HG03103 (cell line): ENCODE results near the gene MARVELD2.
"Not testable (repeated sequence)": the region's sequence is repeated elsewhere in the genome, so short reads cannot be mapped to it uniquely, and the experiment has no call there.

Experiments
- ATAC-seq: cut with Tn5 transposase; IDR thresholded peaks from one replicate; pipeline ENCODE4 v1.9.1; 2021; ENCODE audit warnings: low read depth; ENCODE audit not compliant: unreplicated experiment

MARVELD2 gene, protein sequence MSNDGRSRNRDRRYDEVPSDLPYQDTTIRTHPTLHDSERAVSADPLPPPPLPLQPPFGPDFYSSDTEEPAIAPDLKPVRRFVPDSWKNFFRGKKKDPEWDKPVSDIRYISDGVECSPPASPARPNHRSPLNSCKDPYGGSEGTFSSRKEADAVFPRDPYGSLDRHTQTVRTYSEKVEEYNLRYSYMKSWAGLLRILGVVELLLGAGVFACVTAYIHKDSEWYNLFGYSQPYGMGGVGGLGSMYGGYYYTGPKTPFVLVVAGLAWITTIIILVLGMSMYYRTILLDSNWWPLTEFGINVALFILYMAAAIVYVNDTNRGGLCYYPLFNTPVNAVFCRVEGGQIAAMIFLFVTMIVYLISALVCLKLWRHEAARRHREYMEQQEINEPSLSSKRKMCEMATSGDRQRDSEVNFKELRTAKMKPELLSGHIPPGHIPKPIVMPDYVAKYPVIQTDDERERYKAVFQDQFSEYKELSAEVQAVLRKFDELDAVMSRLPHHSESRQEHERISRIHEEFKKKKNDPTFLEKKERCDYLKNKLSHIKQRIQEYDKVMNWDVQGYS

GRCh38 chr5:69414885-69415583 lies at the start of gene MARVELD2:
TSS of gene MARVELD2 (plus strand) at chr5:69415116. CDS start at chr5:69419386, 4,270 bp downstream.
- ATAC-seq, result no peak

DNA sequence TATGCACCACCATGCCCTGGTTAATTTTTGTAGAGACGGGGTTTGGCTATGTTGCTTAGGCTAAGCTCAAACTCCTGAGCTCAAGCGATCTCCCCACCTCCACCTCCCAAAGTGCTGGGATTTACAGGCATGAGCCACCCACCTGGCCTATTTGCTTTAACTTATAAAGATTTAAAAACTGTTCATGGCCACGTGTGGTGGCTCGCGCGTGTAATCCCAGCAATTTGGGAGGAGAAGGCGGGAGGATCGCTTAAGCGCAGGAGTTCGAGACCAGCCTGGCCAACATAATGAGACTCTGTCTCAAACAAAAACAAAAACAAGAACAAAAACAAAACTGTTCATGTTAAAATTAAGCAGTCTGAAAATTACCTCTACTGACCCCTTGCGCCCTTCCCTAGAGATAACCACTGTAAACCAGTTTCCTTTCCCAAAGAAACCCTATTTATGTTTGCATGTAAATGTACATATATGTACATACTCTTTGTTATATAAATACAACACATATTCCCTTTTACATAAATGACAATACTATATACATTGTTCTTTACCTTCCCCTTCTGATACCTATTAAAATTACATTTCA lies 47.1 kb upstream of the MARVELD2 start:
- ATAC-seq, result no peak

DNA sequence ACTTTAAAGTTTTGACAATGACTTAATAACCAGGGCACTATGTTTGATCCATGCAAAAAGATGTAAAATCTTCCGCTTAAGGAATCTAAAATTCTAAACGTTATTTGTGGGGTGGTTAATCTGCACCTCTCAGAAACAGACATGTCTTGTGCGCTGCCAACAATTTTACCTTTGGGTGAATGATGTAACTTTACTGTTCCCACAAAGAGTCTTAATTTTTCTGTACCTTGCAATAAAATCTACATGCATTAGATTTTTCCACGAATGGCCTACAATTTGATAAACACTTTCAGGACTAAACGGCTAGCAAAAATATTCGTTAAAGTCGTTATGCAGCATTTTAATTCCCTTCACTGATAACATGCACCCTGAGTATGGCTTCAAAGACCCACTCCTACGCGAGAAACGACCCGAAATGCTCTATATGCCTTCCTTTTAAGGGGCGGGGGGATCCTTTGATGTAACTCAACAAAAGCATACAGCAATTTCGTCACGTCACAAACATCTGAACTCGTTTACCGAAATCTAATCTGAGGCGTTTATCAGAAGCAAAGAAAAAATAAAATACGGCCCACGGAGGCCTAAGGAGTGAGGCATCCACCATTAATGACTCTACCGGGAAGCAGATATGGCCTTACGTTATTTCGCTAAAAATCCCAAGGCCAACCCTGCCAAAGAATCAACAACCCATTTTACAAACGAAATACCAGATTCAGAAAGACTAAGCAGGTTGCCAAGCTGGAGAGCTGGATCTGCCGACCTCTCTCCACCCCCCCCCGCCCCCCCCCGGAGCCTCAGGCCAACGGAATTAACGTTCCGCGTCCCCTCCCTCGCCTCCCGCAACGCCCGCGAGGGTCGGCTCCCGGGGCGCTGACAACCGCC lies 46.2 kb upstream of the MARVELD2 start:
- no peak for ATAC-seq

GRCh38 chr5:69369340-69370121 lies 45.4 kb upstream of the MARVELD2 start, which contains the start of the genes AK6, RAD17 and TAF9:
TSS of gene AK6 (minus strand) at chr5:69369520. CDS start at chr5:69369490, 30 bp downstream.
TSS of gene RAD17 (plus strand) at chr5:69369818. CDS start at chr5:69372209, 2,391 bp downstream.
TSS of gene TAF9 (minus strand) at chr5:69369520. CDS start at chr5:69365737, 3,783 bp downstream.
- peak; percentile 91 for ATAC-seq

DNA sequence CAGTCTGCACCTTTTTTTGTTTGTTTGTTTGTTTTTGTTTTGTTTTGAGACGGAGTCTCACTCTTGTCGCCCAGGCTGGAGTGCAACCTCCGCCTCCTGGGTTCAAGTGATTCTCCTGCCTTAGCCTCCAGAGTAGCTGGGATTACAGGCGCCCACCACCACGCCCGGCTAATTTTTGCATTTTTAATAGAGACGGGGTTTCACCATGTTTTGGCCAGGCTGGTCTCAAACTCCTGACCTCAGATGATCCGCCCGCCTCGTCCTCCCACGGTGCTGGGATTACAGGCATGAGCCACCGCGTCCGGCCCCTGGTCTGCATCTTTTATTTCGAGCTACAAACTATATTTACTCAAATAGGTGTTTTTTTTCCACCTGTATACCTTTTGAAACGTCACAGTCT lies 44.6 kb upstream of the MARVELD2 start:
- not testable (repeated sequence) for ATAC-seq

- no peak for ATAC-seq
Measured at GRCh38 chr5:69372394-69372793, 42.5 kb upstream of the MARVELD2 start.

GRCh38 chr5:69374911-69375446 lies 39.9 kb upstream of the MARVELD2 start:
- ATAC-seq, result peak; percentile 62

DNA sequence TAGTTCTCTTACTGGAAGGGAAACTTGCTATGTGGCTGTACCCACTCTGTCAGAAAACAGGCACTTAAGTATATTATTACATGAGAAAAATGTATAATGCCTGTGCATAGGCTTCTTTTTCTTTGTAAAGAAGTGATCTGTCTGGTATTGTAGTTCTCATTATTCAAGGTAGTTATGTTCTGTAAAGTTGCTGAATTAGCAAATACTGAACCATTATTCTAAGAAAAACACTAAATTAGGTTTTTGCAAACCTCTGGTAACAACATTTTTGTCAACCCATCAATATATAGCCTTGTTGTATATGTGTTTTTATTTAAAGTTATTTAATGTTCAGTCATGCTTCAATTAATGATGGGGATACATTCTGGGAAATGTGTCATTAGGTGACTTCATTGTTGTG lies 36.5 kb upstream of the MARVELD2 start:
- ATAC-seq, result no peak

- ATAC-seq, result no peak
Measured at GRCh38 chr5:69404659-69405330, 10.1 kb upstream of the MARVELD2 start.

GRCh38 chr5:69415584-69415958 lies 655 bp downstream of the MARVELD2 start:
- ATAC-seq, result no peak

- no peak for ATAC-seq
Measured at GRCh38 chr5:69416180-69416579, 1.3 kb downstream of the MARVELD2 start.

DNA sequence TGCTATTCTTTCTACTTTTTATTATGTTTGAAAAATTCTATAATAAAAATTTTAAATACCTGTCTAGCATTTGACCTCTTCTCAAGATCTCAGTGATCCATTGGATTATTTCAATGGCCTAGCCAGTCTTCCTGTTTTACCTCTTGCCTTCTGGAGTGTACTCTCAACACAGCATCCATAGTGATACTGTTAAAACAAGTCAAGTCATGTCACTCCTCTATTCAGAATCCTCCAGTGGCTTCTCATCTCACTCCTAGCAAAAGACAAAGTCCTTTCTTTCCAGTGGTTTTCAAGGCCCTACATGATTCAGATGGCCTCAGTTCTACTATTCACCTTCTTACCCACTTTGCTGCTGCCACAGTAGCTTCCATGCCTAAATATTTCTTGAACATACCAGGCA lies 1.8 kb downstream of the MARVELD2 start:
- ATAC-seq, result no peak

DNA sequence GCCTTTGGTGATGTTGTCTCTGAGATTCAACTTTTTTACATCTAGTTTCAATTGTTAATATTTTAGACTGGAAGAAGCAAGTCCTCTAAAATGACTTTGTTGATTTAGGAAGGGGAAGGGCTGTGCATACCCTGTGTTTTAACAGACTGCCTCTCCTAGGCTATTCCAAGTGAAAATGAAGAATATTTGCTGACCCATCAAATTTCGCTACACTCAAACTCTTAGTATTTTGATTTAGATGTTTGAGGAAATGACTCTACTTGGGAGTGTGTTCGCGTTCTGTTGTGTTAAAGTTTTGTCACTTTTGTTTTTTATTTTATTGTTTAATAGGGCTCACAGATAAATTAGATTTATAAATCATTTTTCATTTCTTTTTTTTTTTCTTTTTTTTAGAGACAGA lies 3.6 kb downstream of the MARVELD2 start:
- no peak for ATAC-seq

GRCh38 chr5:69431424-69432303 lies 16.7 kb downstream of the MARVELD2 start:
- no peak for ATAC-seq

GRCh38 chr5:69432412-69433206 lies 17.7 kb downstream of the MARVELD2 start:
- peak; percentile 52 for ATAC-seq

DNA sequence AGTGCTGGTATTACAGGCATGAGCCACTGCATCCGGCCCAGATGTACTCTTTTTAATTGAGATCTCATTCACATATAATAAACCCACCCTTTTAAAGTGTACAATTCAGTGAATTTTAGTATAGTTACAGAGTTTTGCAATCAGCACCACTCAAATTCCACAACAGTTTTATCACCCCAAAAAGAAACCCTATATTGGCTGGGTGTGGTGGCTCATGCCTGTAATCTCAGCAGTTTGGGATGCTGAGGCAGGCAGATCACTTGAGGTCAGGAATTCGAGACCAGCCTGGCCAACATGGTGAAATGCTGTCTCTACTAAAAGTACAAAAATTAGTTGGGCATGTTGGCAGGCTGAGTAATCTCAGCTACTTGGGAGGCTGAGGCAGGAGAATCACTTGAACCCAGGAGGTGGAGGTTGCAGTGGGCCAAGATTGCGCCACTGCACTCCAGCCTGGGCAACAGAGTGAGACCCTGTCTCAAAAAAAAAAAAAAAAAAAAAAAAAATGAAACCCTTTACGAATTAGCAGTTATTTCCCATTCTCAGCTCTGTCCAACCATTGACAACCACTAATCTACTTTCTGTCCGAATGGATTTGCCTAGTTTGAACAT lies 20.5 kb downstream of the MARVELD2 start:
- not testable (repeated sequence) for ATAC-seq
